OCI-LY7 (cell line): ENCODE data around the gene POU1F1. TPM values are rescaled to one million over a fixed set of nuclear protein-coding genes. Genes with fewer than 3 reads are reported as not detected.
A peak's percentile ranks its signal among the peaks of the same experiment; 100 is the strongest.

ENCODE experiments used
- BruUV-seq: library from RNA; stranded (reverse); fragments of 400-500 nt; replicated peaks from 2 replicates; lab custom pipeline; 2021; lab: Mats Ljungman, UMichigan
- CTCF ChIA-PET: fragments of 300-600 bp; sonication (Branson Sonifier 250); formaldehyde crosslinking; loops from one replicate; lab custom pipeline; 2022; ENCODE audit warnings: antibody characterized with exemption; ENCODE audit not compliant: unreplicated experiment; lab: Charles Lee
- POLR2A ChIA-PET: fragments of 300-600 bp; sonication (Branson Sonifier 250); formaldehyde crosslinking; loops from one replicate; lab custom pipeline; 2022; ENCODE audit warnings: antibody characterized with exemption; lab: Charles Lee
- DNase-seq: peaks from one replicate; pipeline ENCODE4 v3.0.0-alpha.2; 2015; ENCODE audit warnings: low spot score
- H2AFZ ChIP-seq: fragments of 200-600 bp; sonication (generic), shearing (Covaris generic); 2 replicates; pipeline ENCODE4 v1.6.1; 2014; ENCODE audit warnings: mild to moderate bottlenecking, antibody characterized with exemption, low read length, moderate library complexity
- H3K27ac ChIP-seq: fragments of 200-600 bp; sonication (generic); 2 replicates; pipeline ENCODE4 v1.5.1; 2014; ENCODE audit warnings: mixed run types, low read depth, mild to moderate bottlenecking, moderate library complexity, low read length, inconsistent platforms; ENCODE audit not compliant: poor library complexity, severe bottlenecking
- H3K36me3 ChIP-seq: fragments of 200-600 bp; sonication (generic); 2 replicates; pipeline ENCODE4 v1.6.1; 2014; ENCODE audit warnings: mild to moderate bottlenecking, antibody characterized with exemption, low read length, moderate library complexity, mixed read lengths; ENCODE audit not compliant: insufficient read depth
- H3K4me1 ChIP-seq: fragments of 200-600 bp; sonication (generic); 2 replicates; pipeline ENCODE4 v1.5.1; 2014; ENCODE audit warnings: mild to moderate bottlenecking, low read length; ENCODE audit not compliant: insufficient read depth, poor library complexity, severe bottlenecking
- H3K4me2 ChIP-seq: fragments of 200-600 bp; sonication (generic); 2 replicates; pipeline ENCODE4 v1.6.1; 2014; ENCODE audit warnings: mild to moderate bottlenecking, low read length
- H3K4me3 ChIP-seq: fragments of 200-600 bp; sonication (generic); 2 replicates; pipeline ENCODE4 v1.5.1; 2014; ENCODE audit warnings: mild to moderate bottlenecking, low read depth, low read length; ENCODE audit not compliant: poor library complexity, severe bottlenecking
- H3K79me2 ChIP-seq: fragments of 200-600 bp; sonication (generic); 2 replicates; pipeline ENCODE4 v1.6.1; 2016; ENCODE audit warnings: low read depth, mild to moderate bottlenecking, low read length, moderate library complexity, mixed read lengths; ENCODE audit not compliant: insufficient read depth
- H3K9me2 ChIP-seq: fragments of 200-600 bp; sonication (generic); 2 replicates; pipeline ENCODE4 v1.6.1; 2016; ENCODE audit warnings: mild to moderate bottlenecking, low read length, mixed read lengths; ENCODE audit not compliant: insufficient read depth
- H3K9me3 ChIP-seq: fragments of 200-600 bp; sonication (generic); 2 replicates; pipeline ENCODE4 v1.6.1; 2014; ENCODE audit warnings: mild to moderate bottlenecking, mixed run types, low read length, mixed read lengths
- H4K20me1 ChIP-seq: fragments of 200-600 bp; sonication (generic); 2 replicates; pipeline ENCODE4 v1.6.1; 2014; ENCODE audit warnings: mild to moderate bottlenecking, antibody characterized with exemption, low read length, moderate library complexity, mixed read lengths; ENCODE audit not compliant: insufficient read depth
- CTCF ChIP-seq: fragments of 200-600 bp; sonication (generic); conservative IDR thresholded peaks from 2 replicates; pipeline ENCODE4 v1.5.1; 2014; ENCODE audit warnings: mild to moderate bottlenecking, antibody characterized with exemption, low read length, moderate library complexity, mixed read lengths
- EZH2phosphoT487 ChIP-seq: fragments of 200-600 bp; sonication (generic); IDR thresholded peaks from 2 replicates; pipeline ENCODE4 v1.6.1; 2018; ENCODE audit warnings: low read depth, borderline replicate concordance, mild to moderate bottlenecking, mixed run types, antibody characterized with exemption, low read length, moderate library complexity, mixed read lengths
- intact Hi-C: fragments of 100-400 bp; cut with micrococcal nuclease; formaldehyde crosslinking; loops from one replicate; pipeline ENCODE4 v1.10.0; 2022; ENCODE audit not compliant: unreplicated experiment
- total RNA-seq, 2 experiments: library from RNA; depleted of rRNA in 1 of 2; stranded (reverse); fragments of >200 nt in 1 of 2; shearing (Covaris generic) in 1 of 2; gene quantifications; 2 replicates each; pipeline ENCODE4 v1.2.3, GENCODE V29; 2014 to 2022

POU1F1 gene
- total RNA-seq, 2 experiments from 2014 or later, result not detected

GRCh38 chr3:87267953-87268645, 8.3 kb downstream of the POU1F1 start:
- Histone ChIP-seq H2AFZ (no peak overlapping the region), H3K4me1 (no peaks in the 10 kb centered on the region), H3K4me3 (no peak overlapping the region), H3K4me2 (no peak overlapping the region), H3K36me3 (no peaks in the 10 kb centered on the region), H3K9me2 (no peaks in the 10 kb centered on the region), H3K27ac (no peak overlapping the region), H3K9me3 (no peaks in the 10 kb centered on the region), H3K79me2 (no peaks in the 10 kb centered on the region), H4K20me1 (no peaks in the 10 kb centered on the region)
- ChIA-PET POLR2A (interaction anchor here (0.6 kb wide), 1 partner anchor 10 kb away, joined by 8 read pairs; no protein-coding TSS in a partner anchor), CTCF (no interaction called here)
- no TSS peak for BruUV-seq
- TF ChIP-seq EZH2phosphoT487, result no peak
- no peak for TF ChIP-seq CTCF
- intact Hi-C loops, result no loop called here
- no peak for DNase-seq

GRCh38 chr3:87261925-87262324, 14.5 kb downstream of the POU1F1 start:
- no TSS peak for BruUV-seq
- no peak overlapping the region for H3K27ac ChIP-seq
- no peak overlapping the region for H2AFZ ChIP-seq
- DNase-seq, result no peak
- H3K4me1 ChIP-seq, result no peaks in the 10 kb centered on the region
- H4K20me1 ChIP-seq, result no peaks in the 10 kb centered on the region
- H3K79me2 ChIP-seq, result no peaks in the 10 kb centered on the region
- CTCF ChIA-PET, result no interaction called here
- no peaks in the 10 kb centered on the region for H3K9me3 ChIP-seq
- no peak overlapping the region for H3K4me2 ChIP-seq
- TF ChIP-seq CTCF (no peak), EZH2phosphoT487 (no peak)
- no peaks in the 10 kb centered on the region for H3K36me3 ChIP-seq
- POLR2A ChIA-PET, result no interaction called here
- H3K4me3 ChIP-seq, result no peak overlapping the region
- H3K9me2 ChIP-seq, result no peaks in the 10 kb centered on the region
- intact Hi-C loops, result no loop called here

GRCh38 chr3:87260270-87260669, 16.1 kb downstream of the POU1F1 start:
- DNase-seq, result peak; percentile 51
- Histone ChIP-seq H4K20me1 (no peaks in the 10 kb centered on the region), H3K4me2 (no peak overlapping the region), H3K27ac (no peak overlapping the region), H3K36me3 (no peaks in the 10 kb centered on the region), H2AFZ (no peak overlapping the region), H3K9me2 (no peaks in the 10 kb centered on the region), H3K9me3 (no peaks in the 10 kb centered on the region), H3K4me1 (no peaks in the 10 kb centered on the region), H3K79me2 (no peaks in the 10 kb centered on the region), H3K4me3 (no peak overlapping the region)
- ChIA-PET CTCF (no interaction called here), POLR2A (interaction anchor here (1.1 to 1.4 kb wide), 4 partner anchors 8 to 11 kb away, joined by 3 to 5 read pairs (median 4); no protein-coding TSS in a partner anchor)
- no peak for TF ChIP-seq EZH2phosphoT487
- peak; percentile 85 for TF ChIP-seq CTCF
- BruUV-seq, result no TSS peak
- intact Hi-C loops, result no loop called here
